ENCODE results near the gene MON1A.

Gene MON1A, protein sequence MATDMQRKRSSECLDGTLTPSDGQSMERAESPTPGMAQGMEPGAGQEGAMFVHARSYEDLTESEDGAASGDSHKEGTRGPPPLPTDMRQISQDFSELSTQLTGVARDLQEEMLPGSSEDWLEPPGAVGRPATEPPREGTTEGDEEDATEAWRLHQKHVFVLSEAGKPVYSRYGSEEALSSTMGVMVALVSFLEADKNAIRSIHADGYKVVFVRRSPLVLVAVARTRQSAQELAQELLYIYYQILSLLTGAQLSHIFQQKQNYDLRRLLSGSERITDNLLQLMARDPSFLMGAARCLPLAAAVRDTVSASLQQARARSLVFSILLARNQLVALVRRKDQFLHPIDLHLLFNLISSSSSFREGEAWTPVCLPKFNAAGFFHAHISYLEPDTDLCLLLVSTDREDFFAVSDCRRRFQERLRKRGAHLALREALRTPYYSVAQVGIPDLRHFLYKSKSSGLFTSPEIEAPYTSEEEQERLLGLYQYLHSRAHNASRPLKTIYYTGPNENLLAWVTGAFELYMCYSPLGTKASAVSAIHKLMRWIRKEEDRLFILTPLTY

GRCh38 chr3:49929291-49930167 is at the start of gene MON1A:
TSS of gene MON1A (minus strand) at chr3:49929811. CDS start at chr3:49913346, 16,465 bp downstream.
- Histone ChIP-seq H3K4me3 (ENCODE audit: low read length) (peak within 1 kb of the TSS; percentile 76), H3K4me2 (ENCODE audit: low read depth, low read length) (peak within 1 kb of the TSS; percentile 79), H3K9me2 (replicated peaks; ENCODE audit: insufficient read depth, low read length) (no peaks in the 10 kb centered on the region), H2AFZ (ENCODE audit: low read length) (peak within 1 kb of the TSS; percentile 85), H3K27ac (ENCODE audit: low read length) (peak within 1 kb of the TSS; percentile 54; the same call in 1 of the 2 replicates), H3K9me3 (replicated peaks; ENCODE audit: insufficient read depth, low read length) (no peaks in the 10 kb centered on the region), H4K20me1 (ENCODE audit: insufficient read depth, low read length) (no peaks in the 10 kb centered on the region), H3K4me1 (ENCODE audit: low read length) (peaks cover 16% of the 10 kb centered on the region), H3K27me3 (replicated peaks; ENCODE audit: insufficient read depth, low read length) (no peaks in the 10 kb centered on the region), H3K79me2 (ENCODE audit: low read length) (peaks cover 17% of the 10 kb centered on the region), H3F3A (ENCODE audit: insufficient read depth, low read length) (peaks cover 9% of the 10 kb centered on the region; the same call in 1 of the 2 replicates), H3K9ac (ENCODE audit: low read length) (peak within 1 kb of the TSS; percentile 65), H3K36me3 (replicated peaks; ENCODE audit: insufficient read depth, low read length) (no peaks in the 10 kb centered on the region)
- DNase-seq: peak; percentile 90
- TF ChIP-seq EZH2 (optimal IDR thresholded peaks at IDR 0.05; ENCODE audit: low read depth, low read length) (no peak), EZH2phosphoT487 (IDR thresholded peaks at IDR 0.05; ENCODE audit: low read length) (no peak), CTCF (IDR thresholded peaks at IDR 0.05; ENCODE audit: low read length) (peak; percentile 34)

GRCh38 chr3:49976942-49977341 is 47.3 kb upstream of the MON1A start:
- no peak overlapping the region for H3K27ac ChIP-seq (ENCODE audit: low read length)
- peaks cover 31% of the 10 kb centered on the region for H3K79me2 ChIP-seq (ENCODE audit: low read length)
- no peak for TF ChIP-seq CTCF (IDR thresholded peaks at IDR 0.05; ENCODE audit: low read length)
- no peak for TF ChIP-seq EZH2phosphoT487 (IDR thresholded peaks at IDR 0.05; ENCODE audit: low read length)
- no peak for TF ChIP-seq EZH2 (optimal IDR thresholded peaks at IDR 0.05; ENCODE audit: low read depth, low read length)
- H3K9me3 ChIP-seq (replicated peaks; ENCODE audit: insufficient read depth, low read length): no peaks in the 10 kb centered on the region
- DNase-seq: no peak
- no peaks in the 10 kb centered on the region; the same call in 1 of the 2 replicates for H3K36me3 ChIP-seq (replicated peaks; ENCODE audit: insufficient read depth, low read length)
- H3K4me1 ChIP-seq (ENCODE audit: low read length): no peaks in the 10 kb centered on the region
- no peaks in the 10 kb centered on the region for H3F3A ChIP-seq (ENCODE audit: insufficient read depth, low read length)
- H3K9ac ChIP-seq (ENCODE audit: low read length): no peak overlapping the region
- no peaks in the 10 kb centered on the region for H3K27me3 ChIP-seq (replicated peaks; ENCODE audit: insufficient read depth, low read length)
- no peaks in the 10 kb centered on the region for H3K9me2 ChIP-seq (replicated peaks; ENCODE audit: insufficient read depth, low read length)
- no peaks in the 10 kb centered on the region; the same call in 1 of the 2 replicates for H4K20me1 ChIP-seq (ENCODE audit: insufficient read depth, low read length)
- no peak overlapping the region for H3K4me3 ChIP-seq (ENCODE audit: low read length)
- H2AFZ ChIP-seq (ENCODE audit: low read length): no peak overlapping the region
- H3K4me2 ChIP-seq (ENCODE audit: low read depth, low read length): no peak overlapping the region

- TF ChIP-seq CTCF (IDR thresholded peaks at IDR 0.05; ENCODE audit: low read length) (no peak), EZH2 (optimal IDR thresholded peaks at IDR 0.05; ENCODE audit: low read depth, low read length) (no peak), EZH2phosphoT487 (IDR thresholded peaks at IDR 0.05; ENCODE audit: low read length) (no peak)
- Histone ChIP-seq H3K36me3 (replicated peaks; ENCODE audit: insufficient read depth, low read length) (no peaks in the 10 kb centered on the region; the same call in 1 of the 2 replicates), H3K9me3 (replicated peaks; ENCODE audit: insufficient read depth, low read length) (no peaks in the 10 kb centered on the region), H3K9ac (ENCODE audit: low read length) (no peak overlapping the region), H3K9me2 (replicated peaks; ENCODE audit: insufficient read depth, low read length) (no peaks in the 10 kb centered on the region), H4K20me1 (ENCODE audit: insufficient read depth, low read length) (no peaks in the 10 kb centered on the region; the same call in 1 of the 2 replicates), H3K4me3 (ENCODE audit: low read length) (no peak overlapping the region), H3K4me1 (ENCODE audit: low read length) (no peaks in the 10 kb centered on the region), H3K27me3 (replicated peaks; ENCODE audit: insufficient read depth, low read length) (no peaks in the 10 kb centered on the region), H3K4me2 (ENCODE audit: low read depth, low read length) (no peak overlapping the region), H3F3A (ENCODE audit: insufficient read depth, low read length) (no peaks in the 10 kb centered on the region), H2AFZ (ENCODE audit: low read length) (no peak overlapping the region), H3K79me2 (ENCODE audit: low read length) (peaks cover 46% of the 10 kb centered on the region), H3K27ac (ENCODE audit: low read length) (no peak overlapping the region)
- no peak for DNase-seq
These were observed 43.0 kb upstream of the MON1A start for GRCh38 chr3:49972656-49973055.
